Measurements from ENCODE around the gene INPP5A.

INPP5A gene

DNA sequence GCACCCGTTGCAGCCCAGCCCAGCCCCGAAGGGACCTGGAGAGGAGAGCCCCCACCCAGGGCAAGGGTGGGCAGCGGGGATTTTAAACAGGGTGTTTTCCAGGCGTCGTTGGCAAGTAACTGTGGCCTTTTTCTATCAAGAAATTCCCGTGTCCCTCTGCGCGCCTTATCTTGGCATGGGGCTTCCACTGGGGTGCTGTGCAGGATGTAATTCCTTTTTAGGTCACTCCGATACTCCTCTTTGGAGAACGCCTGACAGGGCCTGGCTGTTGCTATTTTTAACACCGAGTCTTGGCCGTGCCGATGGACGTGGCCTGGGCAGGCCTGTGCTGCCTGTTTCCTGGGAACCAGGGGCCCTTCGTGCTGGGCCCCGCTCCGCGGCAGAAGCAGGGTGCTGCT lies 93.8 kb downstream of the INPP5A start:
- H3K4me1 ChIP-seq (ENCODE audit: control insufficient read depth, insufficient read depth, low read length): peaks cover 15% of the 10 kb centered on the region; the same call in 1 of the 2 replicates
- H3K36me3 ChIP-seq (ENCODE audit: control insufficient read depth, insufficient read depth, low read length): no peaks in the 10 kb centered on the region
- no peaks in the 10 kb centered on the region for H3K9me3 ChIP-seq (ENCODE audit: control insufficient read depth, insufficient read depth, low read depth, low read length)
- H3K27me3 ChIP-seq (ENCODE audit: control insufficient read depth, insufficient read depth, low read length): no peaks in the 10 kb centered on the region
- H3K27ac ChIP-seq (ENCODE audit: low read depth, low read length): no peak overlapping the region
- no peak overlapping the region for H3K9ac ChIP-seq (ENCODE audit: low read length)
- no peak overlapping the region for H3K4me3 ChIP-seq (ENCODE audit: low read depth, low read length)

GRCh38 chr10:132632091-132632561 lies 94.5 kb downstream of the INPP5A start:
- H3K9ac ChIP-seq (ENCODE audit: low read length): no peak overlapping the region
- H3K4me3 ChIP-seq (ENCODE audit: low read depth, low read length): no peak overlapping the region
- no peaks in the 10 kb centered on the region for H3K36me3 ChIP-seq (ENCODE audit: control insufficient read depth, insufficient read depth, low read length)
- peaks cover 14% of the 10 kb centered on the region; the same call in 1 of the 2 replicates for H3K4me1 ChIP-seq (ENCODE audit: control insufficient read depth, insufficient read depth, low read length)
- H3K27ac ChIP-seq (ENCODE audit: low read depth, low read length): no peak overlapping the region
- no peaks in the 10 kb centered on the region for H3K9me3 ChIP-seq (ENCODE audit: control insufficient read depth, insufficient read depth, low read depth, low read length)
- H3K27me3 ChIP-seq (ENCODE audit: control insufficient read depth, insufficient read depth, low read length): no peaks in the 10 kb centered on the region

DNA sequence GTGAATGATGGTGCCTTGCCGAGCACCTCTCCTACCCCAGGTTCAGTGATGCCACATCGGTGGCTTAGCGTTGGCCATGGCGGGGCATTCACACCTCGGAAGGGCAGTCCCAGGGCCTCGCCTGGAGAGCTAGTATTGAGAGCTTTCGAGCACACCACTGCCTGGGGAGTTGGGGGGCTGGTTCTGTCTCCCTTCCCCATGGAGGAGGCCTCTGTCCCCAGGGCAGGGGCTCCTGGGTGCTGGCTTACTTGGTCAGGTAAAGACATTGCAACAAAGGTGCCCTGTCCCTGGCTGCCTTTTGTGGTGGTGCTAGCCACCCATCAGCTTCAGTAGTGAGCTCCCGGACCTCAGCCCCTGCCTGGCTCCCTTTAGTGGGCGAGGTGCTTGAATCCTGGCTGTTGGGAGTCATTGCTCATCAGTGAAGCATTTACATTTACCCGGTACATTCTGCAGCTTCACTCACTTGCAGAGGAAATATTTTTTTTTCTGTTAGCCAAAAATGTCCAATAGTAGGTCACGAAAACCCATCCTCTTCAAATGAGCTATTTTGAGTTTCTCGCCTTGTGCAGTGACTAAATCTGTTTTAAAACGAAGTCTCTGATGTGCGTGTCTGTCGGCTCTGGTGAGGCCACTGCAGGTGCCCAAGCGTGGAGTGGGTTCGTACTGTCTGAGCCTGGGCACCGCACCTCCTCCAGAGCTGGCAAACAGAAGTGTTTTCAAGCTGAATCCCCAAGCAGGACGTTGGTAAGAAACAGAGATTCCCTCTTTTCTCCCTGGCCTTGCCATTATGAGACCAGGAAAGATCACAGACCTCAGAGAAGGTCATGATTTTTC lies 95.5 kb downstream of the INPP5A start:
- H3K4me1 ChIP-seq (ENCODE audit: control insufficient read depth, insufficient read depth, low read length): peaks cover 4% of the 10 kb centered on the region; the same call in 1 of the 2 replicates
- H3K4me3 ChIP-seq (ENCODE audit: low read depth, low read length): no peak overlapping the region
- no peaks in the 10 kb centered on the region for H3K27me3 ChIP-seq (ENCODE audit: control insufficient read depth, insufficient read depth, low read length)
- H3K36me3 ChIP-seq (ENCODE audit: control insufficient read depth, insufficient read depth, low read length): no peaks in the 10 kb centered on the region
- H3K27ac ChIP-seq (ENCODE audit: low read depth, low read length): no peak overlapping the region
- H3K9me3 ChIP-seq (ENCODE audit: control insufficient read depth, insufficient read depth, low read depth, low read length): no peaks in the 10 kb centered on the region
- H3K9ac ChIP-seq (ENCODE audit: low read length): no peak overlapping the region

DNA sequence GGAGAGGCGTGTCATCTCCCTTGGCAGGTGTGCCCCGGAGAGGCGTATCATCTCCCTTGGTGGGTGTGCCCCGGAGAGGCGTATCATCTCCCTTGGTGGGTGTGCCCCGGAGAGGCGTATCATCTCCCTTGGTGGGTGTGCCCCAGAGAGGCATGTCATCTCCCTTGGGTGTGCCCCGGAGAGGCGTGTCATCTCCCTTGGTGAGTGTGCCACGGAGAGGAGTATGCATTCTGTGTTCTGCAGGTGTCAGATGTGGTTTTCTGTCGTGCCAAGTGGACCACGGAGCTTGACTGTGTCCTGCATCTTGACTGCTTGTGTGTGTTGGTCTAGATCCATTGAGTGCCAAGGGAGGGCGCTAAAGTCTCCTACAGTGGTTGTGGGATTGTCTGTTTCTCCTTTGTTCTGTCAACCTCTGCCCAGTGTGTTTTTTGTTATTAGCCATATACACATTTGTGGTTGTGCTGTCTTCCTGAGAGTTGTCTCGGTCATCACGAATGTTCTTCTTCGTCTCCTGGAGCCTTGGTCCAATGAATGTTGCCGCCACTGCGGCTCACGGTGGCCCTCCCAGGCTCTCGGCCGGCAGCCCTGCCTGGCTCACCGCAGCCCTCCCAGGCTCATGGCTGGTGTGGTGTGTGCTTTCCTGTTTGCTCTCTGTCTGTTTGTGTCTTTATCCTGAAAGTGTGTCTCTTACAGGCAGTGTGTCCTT lies 96.8 kb downstream of the INPP5A start:
- H3K27me3 ChIP-seq (ENCODE audit: control insufficient read depth, insufficient read depth, low read length): no peaks in the 10 kb centered on the region
- H3K4me1 ChIP-seq (ENCODE audit: control insufficient read depth, insufficient read depth, low read length): peaks cover 3% of the 10 kb centered on the region; the same call in 1 of the 2 replicates
- no peaks in the 10 kb centered on the region for H3K9me3 ChIP-seq (ENCODE audit: control insufficient read depth, insufficient read depth, low read depth, low read length)
- no peak overlapping the region for H3K9ac ChIP-seq (ENCODE audit: low read length)
- no peaks in the 10 kb centered on the region for H3K36me3 ChIP-seq (ENCODE audit: control insufficient read depth, insufficient read depth, low read length)
- no peak overlapping the region for H3K4me3 ChIP-seq (ENCODE audit: low read depth, low read length)
- no peak overlapping the region for H3K27ac ChIP-seq (ENCODE audit: low read depth, low read length)

DNA sequence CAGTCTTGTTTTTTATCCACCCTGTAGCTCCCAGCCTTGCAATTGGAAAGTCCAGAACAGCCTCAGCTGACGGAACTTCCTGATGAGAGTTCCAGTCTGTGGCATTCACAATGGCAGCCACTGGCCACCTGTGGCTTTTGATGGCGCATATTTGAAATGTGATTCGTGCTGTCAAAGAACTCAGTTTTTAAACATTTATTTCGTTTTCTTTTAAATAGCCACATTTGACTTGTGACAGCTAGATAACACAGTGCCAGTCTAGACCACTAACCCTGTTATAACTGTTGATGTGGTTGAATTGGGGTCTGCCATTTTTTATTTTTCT lies 97.3 kb downstream of the INPP5A start:
- no peaks in the 10 kb centered on the region for H3K27me3 ChIP-seq (ENCODE audit: control insufficient read depth, insufficient read depth, low read length)
- H3K4me1 ChIP-seq (ENCODE audit: control insufficient read depth, insufficient read depth, low read length): peaks cover 3% of the 10 kb centered on the region; the same call in 1 of the 2 replicates
- no peaks in the 10 kb centered on the region for H3K9me3 ChIP-seq (ENCODE audit: control insufficient read depth, insufficient read depth, low read depth, low read length)
- H3K36me3 ChIP-seq (ENCODE audit: control insufficient read depth, insufficient read depth, low read length): no peaks in the 10 kb centered on the region
- no peak overlapping the region for H3K9ac ChIP-seq (ENCODE audit: low read length)
- no peak overlapping the region for H3K27ac ChIP-seq (ENCODE audit: low read depth, low read length)
- no peak overlapping the region for H3K4me3 ChIP-seq (ENCODE audit: low read depth, low read length)

DNA sequence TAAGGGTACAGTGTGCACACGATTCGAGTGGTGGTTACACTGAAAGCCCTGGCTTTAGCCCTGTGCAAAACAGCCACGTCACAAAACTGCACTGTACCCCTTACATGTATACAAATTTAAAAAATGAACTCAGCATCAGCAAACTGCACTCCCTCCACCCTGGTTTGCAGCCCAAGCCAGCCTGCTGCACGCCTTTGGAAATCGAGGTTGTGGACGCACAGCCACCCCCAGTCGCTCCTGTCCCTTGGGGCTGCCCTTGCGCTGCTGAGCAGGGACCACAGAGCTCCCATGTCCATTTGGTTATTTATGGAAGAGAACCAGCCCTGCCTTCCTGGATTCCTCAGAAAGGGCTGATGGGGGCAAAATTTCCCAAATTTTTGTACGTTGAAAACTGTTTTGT lies 98.8 kb downstream of the INPP5A start:
- H3K9ac ChIP-seq (ENCODE audit: low read length): no peak overlapping the region
- no peaks in the 10 kb centered on the region for H3K9me3 ChIP-seq (ENCODE audit: control insufficient read depth, insufficient read depth, low read depth, low read length)
- no peak overlapping the region for H3K4me3 ChIP-seq (ENCODE audit: low read depth, low read length)
- H3K27ac ChIP-seq (ENCODE audit: low read depth, low read length): no peak overlapping the region
- peaks cover 3% of the 10 kb centered on the region; the same call in 1 of the 2 replicates for H3K4me1 ChIP-seq (ENCODE audit: control insufficient read depth, insufficient read depth, low read length)
- no peaks in the 10 kb centered on the region for H3K36me3 ChIP-seq (ENCODE audit: control insufficient read depth, insufficient read depth, low read length)
- no peaks in the 10 kb centered on the region for H3K27me3 ChIP-seq (ENCODE audit: control insufficient read depth, insufficient read depth, low read length)

DNA sequence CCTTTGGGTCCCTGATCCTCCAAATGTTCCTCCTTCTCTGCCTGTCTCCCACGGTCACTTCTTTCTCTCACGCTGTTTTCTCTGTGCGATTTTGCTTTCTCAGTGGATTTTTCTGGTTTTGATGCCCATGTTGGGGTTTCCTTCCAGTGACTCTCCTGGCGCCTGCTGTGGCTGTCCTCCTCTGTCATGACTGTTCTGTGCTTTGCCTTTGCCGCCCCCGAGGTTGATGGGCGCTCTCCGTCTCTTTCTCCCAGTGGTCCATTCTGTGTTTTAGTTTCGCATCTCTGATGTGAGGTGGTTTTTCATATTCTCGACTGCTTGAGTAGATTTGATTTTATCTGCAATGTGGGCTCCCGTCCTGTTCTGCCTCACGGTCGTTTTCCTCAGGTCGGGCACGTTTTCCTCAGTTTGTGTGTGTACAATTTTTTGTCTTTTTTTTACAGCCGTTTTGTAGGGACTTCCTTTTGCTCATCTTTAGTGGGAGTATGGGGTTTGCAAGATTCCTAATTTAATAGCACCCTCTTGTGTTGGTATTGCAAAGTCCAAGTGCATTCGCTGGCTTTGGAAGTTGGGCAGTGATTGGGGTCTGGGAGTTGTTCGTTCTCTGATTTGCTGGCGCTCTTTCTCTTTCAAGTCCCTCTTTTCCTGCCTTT lies 100.0 kb downstream of the INPP5A start:
- Histone ChIP-seq H3K27ac (ENCODE audit: low read depth, low read length) (no peak overlapping the region), H3K9me3 (ENCODE audit: control insufficient read depth, insufficient read depth, low read depth, low read length) (no peaks in the 10 kb centered on the region), H3K4me3 (ENCODE audit: low read depth, low read length) (no peak overlapping the region), H3K9ac (ENCODE audit: low read length) (no peak overlapping the region), H3K36me3 (ENCODE audit: control insufficient read depth, insufficient read depth, low read length) (no peaks in the 10 kb centered on the region), H3K4me1 (ENCODE audit: control insufficient read depth, insufficient read depth, low read length) (peaks cover 3% of the 10 kb centered on the region; the same call in 1 of the 2 replicates), H3K27me3 (ENCODE audit: control insufficient read depth, insufficient read depth, low read length) (no peaks in the 10 kb centered on the region)

DNA sequence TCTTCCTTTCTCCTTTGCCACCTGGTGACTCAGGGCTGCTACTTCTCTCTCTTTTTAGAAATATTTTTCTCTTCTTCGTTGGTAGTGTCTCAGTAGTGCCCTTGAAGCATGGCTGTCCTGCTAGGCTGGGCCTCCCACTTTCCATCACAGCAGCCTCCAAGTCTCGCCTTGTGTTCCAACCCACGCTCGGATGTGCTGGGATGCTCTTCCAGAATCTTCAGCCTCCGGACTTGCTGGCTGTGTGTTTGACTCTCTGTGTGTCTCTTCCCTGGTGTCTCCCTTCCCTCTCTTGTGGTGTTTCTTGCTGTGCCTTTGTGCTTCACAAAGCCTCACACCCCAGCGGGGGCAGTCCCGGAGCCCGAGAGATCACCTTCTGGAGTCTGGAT lies 100.5 kb downstream of the INPP5A start:
- Histone ChIP-seq H3K9ac (ENCODE audit: low read length) (no peak overlapping the region), H3K27me3 (ENCODE audit: control insufficient read depth, insufficient read depth, low read length) (no peaks in the 10 kb centered on the region), H3K36me3 (ENCODE audit: control insufficient read depth, insufficient read depth, low read length) (no peaks in the 10 kb centered on the region), H3K4me3 (ENCODE audit: low read depth, low read length) (no peak overlapping the region), H3K27ac (ENCODE audit: low read depth, low read length) (no peak overlapping the region), H3K4me1 (ENCODE audit: control insufficient read depth, insufficient read depth, low read length) (peaks cover 3% of the 10 kb centered on the region; the same call in 1 of the 2 replicates), H3K9me3 (ENCODE audit: control insufficient read depth, insufficient read depth, low read depth, low read length) (no peaks in the 10 kb centered on the region)

- Histone ChIP-seq H3K27me3 (ENCODE audit: control insufficient read depth, insufficient read depth, low read length) (no peaks in the 10 kb centered on the region), H3K36me3 (ENCODE audit: control insufficient read depth, insufficient read depth, low read length) (no peaks in the 10 kb centered on the region), H3K9me3 (ENCODE audit: control insufficient read depth, insufficient read depth, low read depth, low read length) (no peaks in the 10 kb centered on the region), H3K27ac (ENCODE audit: low read depth, low read length) (no peak overlapping the region), H3K4me1 (ENCODE audit: control insufficient read depth, insufficient read depth, low read length) (peaks cover 3% of the 10 kb centered on the region; the same call in 1 of the 2 replicates), H3K9ac (ENCODE audit: low read length) (no peak overlapping the region), H3K4me3 (ENCODE audit: low read depth, low read length) (no peak overlapping the region)
These were observed 101.9 kb downstream of the INPP5A start for GRCh38 chr10:132639470-132639869.

- Histone ChIP-seq H3K27ac (ENCODE audit: low read depth, low read length) (no peak overlapping the region), H3K9ac (ENCODE audit: low read length) (no peak overlapping the region), H3K4me3 (ENCODE audit: low read depth, low read length) (no peak overlapping the region), H3K27me3 (ENCODE audit: control insufficient read depth, insufficient read depth, low read length) (no peaks in the 10 kb centered on the region), H3K9me3 (ENCODE audit: control insufficient read depth, insufficient read depth, low read depth, low read length) (no peaks in the 10 kb centered on the region), H3K4me1 (ENCODE audit: control insufficient read depth, insufficient read depth, low read length) (no peaks in the 10 kb centered on the region), H3K36me3 (ENCODE audit: control insufficient read depth, insufficient read depth, low read length) (no peaks in the 10 kb centered on the region)
These were observed 102.9 kb downstream of the INPP5A start for GRCh38 chr10:132640326-132641125.

Data from HUES6 (cell line).